HG03095 (cell line): Measurements from ENCODE around the gene FMO5.
"Not testable (repeated sequence)": the region's sequence is repeated elsewhere in the genome, so short reads cannot be mapped to it uniquely, and the experiment has no call there.

Experiments used
- ATAC-seq: cut with Tn5 transposase; IDR thresholded peaks from one replicate; pipeline ENCODE4 v1.9.1; 2021; ENCODE audit warnings: moderate library complexity; ENCODE audit not compliant: unreplicated experiment

The FMO5 gene

GRCh38 chr1:147225193-147225730, at the start of gene FMO5:
Gene FMO5, minus strand, starts transcription at chr1:147225339. Its CDS starts 310 bp downstream, at chr1:147225029.
- ATAC-seq, result peak; percentile 75

- ATAC-seq, result no peak
Measured at GRCh38 chr1:147273409-147274336, 48.5 kb upstream of the FMO5 start.

GRCh38 chr1:147272042-147272441, 46.9 kb upstream of the FMO5 start:
- no peak for ATAC-seq

- no peak for ATAC-seq
Measured at GRCh38 chr1:147270721-147271120, 45.6 kb upstream of the FMO5 start.

- ATAC-seq, result no peak
Measured at GRCh38 chr1:147267711-147268110, 42.6 kb upstream of the FMO5 start.

GRCh38 chr1:147266381-147266780, 41.2 kb upstream of the FMO5 start:
- no peak for ATAC-seq

GRCh38 chr1:147264158-147264768, 39.1 kb upstream of the FMO5 start:
- ATAC-seq, result no peak

- ATAC-seq, result no peak
Measured at GRCh38 chr1:147260956-147261355, 35.8 kb upstream of the FMO5 start.

GRCh38 chr1:147252540-147252939, 27.4 kb upstream of the FMO5 start:
- no peak for ATAC-seq

GRCh38 chr1:147247656-147248238, 22.6 kb upstream of the FMO5 start:
- ATAC-seq, result no peak

- ATAC-seq, result no peak
Measured at GRCh38 chr1:147246910-147247655, 21.9 kb upstream of the FMO5 start.

- ATAC-seq, result no peak
Measured at GRCh38 chr1:147246044-147246690, 21.0 kb upstream of the FMO5 start.

GRCh38 chr1:147245586-147246021, 20.5 kb upstream of the FMO5 start:
- no peak for ATAC-seq

GRCh38 chr1:147245129-147245528, 20.0 kb upstream of the FMO5 start:
- ATAC-seq, result no peak

GRCh38 chr1:147243841-147244240, 18.7 kb upstream of the FMO5 start:
- ATAC-seq, result no peak

GRCh38 chr1:147243228-147243685, 18.1 kb upstream of the FMO5 start:
- ATAC-seq, result peak; percentile 21

GRCh38 chr1:147242449-147243227, 17.5 kb upstream of the FMO5 start, which contains the start of gene CHD1L:
Gene CHD1L, plus strand, starts transcription at chr1:147242684. Its CDS starts 20 bp downstream, at chr1:147242704.
- ATAC-seq, result peak; percentile 81

GRCh38 chr1:147241934-147242448, 16.9 kb upstream of the FMO5 start:
- ATAC-seq, result no peak

- not testable (repeated sequence) for ATAC-seq
Measured at GRCh38 chr1:147240131-147240721, 15.1 kb upstream of the FMO5 start.
